Skeletal muscle tissue (tissue), 2 donors: ENCODE data around the gene ARFGAP1. TPM values are rescaled to one million over a fixed set of nuclear protein-coding genes. Genes with fewer than 3 reads are reported as not detected.

Experiments used
- small RNA-seq: library from RNA; depleted of rRNA; stranded (forward); fragments of <200 nt; gene quantifications from one replicate; pipeline ENCODE3, GENCODE V24; 2014
- total RNA-seq: library from RNA; depleted of rRNA; stranded (reverse); fragments of >200 nt; gene quantifications from one replicate; pipeline ENCODE4 v1.2.3, GENCODE V29; 2014

ARFGAP1 gene
- total RNA-seq, 1 donor from 2014 or later, result 31.8 TPM

Small RNA genes lying within 50 kb of the gene (small RNA-seq; reads per million reads assigned to genes)
- gene MIR3196, result not detected
- gene MIR4326, result 2.0 reads per million, percentile 85 among the genes with 10 or more reads in this experiment
- gene RNU6-994P, result not detected

Other genes with a start within 250 kb of the ARFGAP1 start
- 17.2 TPM for gene YTHDF1, start 56.7 kb upstream of the ARFGAP1 start, total RNA-seq
- gene BIRC7, start 36.9 kb upstream of the ARFGAP1 start, total RNA-seq, result not detected
- 13.6 TPM for gene NKAIN4, start 18.4 kb upstream of the ARFGAP1 start, total RNA-seq
- 2.6 TPM for gene COL20A1, start 20.4 kb downstream of the ARFGAP1 start, total RNA-seq
- gene CHRNA4, start 88.5 kb downstream of the ARFGAP1 start, total RNA-seq, result 0.52 TPM
- gene KCNQ2, start 199.8 kb downstream of the ARFGAP1 start, total RNA-seq, result 1.6 TPM
- gene EEF1A2, start 226.3 kb downstream of the ARFGAP1 start, total RNA-seq, result 255 TPM
- gene PPDPF, start 248.0 kb downstream of the ARFGAP1 start, total RNA-seq, result 24.0 TPM